KOPT-K1 (cell line): ENCODE results near the gene LRRC36.

Experiments
- H3K27ac ChIP-seq: fragments of 200-600 bp; sonication (generic); 2 replicates; pipeline ENCODE4 v1.5.1; 2016; ENCODE audit warnings: antibody characterized with exemption, mild to moderate bottlenecking, low read depth, low read length; ENCODE audit not compliant: poor library complexity, severe bottlenecking
- H3K36me3 ChIP-seq: fragments of 200-600 bp; sonication (generic); 2 replicates; pipeline ENCODE4 v1.5.1; 2017; ENCODE audit warnings: antibody characterized with exemption, mild to moderate bottlenecking, low read length, moderate library complexity; ENCODE audit not compliant: insufficient read depth
- H3K9me3 ChIP-seq: fragments of 200-600 bp; sonication (generic); 2 replicates; pipeline ENCODE4 v1.5.1; 2017; ENCODE audit warnings: antibody characterized with exemption, low read length, mild to moderate bottlenecking; ENCODE audit not compliant: insufficient read depth, poor library complexity, severe bottlenecking

LRRC36 gene

DNA sequence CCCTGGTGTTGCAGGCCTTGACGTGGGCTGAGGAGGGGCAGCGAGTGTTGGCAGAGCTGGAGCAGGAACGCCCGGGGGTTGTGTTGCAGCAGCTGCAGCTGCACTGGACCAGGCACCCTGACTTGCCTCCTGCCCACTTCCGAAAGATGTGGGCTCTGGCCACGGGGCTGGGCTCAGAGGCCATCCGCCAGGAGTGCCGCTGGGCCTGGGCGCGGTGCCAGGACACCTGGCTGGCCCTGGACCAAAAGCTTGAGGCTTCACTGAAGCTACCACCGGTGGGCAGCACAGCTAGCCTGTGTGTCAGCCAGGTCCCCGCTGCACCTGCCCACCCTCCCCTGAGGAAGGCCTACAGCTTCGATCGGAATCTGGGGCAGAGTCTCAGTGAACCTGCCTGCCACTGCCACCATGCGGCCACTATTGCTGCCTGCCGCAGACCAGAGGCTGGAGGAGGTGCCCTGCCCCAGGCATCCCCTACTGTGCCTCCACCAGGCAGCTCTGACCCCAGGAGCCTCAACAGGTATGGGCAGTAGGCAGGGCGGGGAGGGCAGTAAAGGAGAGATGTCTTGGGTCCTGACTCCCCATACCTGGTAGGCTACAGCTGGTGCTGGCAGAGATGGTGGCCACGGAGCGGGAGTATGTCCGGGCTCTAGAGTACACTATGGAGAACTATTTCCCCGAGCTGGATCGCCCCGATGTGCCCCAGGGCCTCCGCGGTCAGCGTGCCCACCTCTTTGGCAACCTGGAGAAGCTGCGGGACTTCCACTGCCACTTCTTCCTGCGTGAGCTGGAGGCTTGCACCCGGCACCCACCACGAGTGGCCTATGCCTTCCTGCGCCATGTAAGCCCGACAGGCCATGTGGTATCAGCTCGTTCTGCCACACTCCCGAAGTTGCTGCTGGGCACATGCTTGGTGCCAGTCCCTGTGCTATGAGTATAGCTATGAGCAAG lies 41.6 kb upstream of the LRRC36 start:
- H3K36me3 ChIP-seq = peaks cover 87% of the 10 kb centered on the region
- H3K9me3 ChIP-seq = no peaks in the 10 kb centered on the region
- H3K27ac ChIP-seq = no peak overlapping the region

DNA sequence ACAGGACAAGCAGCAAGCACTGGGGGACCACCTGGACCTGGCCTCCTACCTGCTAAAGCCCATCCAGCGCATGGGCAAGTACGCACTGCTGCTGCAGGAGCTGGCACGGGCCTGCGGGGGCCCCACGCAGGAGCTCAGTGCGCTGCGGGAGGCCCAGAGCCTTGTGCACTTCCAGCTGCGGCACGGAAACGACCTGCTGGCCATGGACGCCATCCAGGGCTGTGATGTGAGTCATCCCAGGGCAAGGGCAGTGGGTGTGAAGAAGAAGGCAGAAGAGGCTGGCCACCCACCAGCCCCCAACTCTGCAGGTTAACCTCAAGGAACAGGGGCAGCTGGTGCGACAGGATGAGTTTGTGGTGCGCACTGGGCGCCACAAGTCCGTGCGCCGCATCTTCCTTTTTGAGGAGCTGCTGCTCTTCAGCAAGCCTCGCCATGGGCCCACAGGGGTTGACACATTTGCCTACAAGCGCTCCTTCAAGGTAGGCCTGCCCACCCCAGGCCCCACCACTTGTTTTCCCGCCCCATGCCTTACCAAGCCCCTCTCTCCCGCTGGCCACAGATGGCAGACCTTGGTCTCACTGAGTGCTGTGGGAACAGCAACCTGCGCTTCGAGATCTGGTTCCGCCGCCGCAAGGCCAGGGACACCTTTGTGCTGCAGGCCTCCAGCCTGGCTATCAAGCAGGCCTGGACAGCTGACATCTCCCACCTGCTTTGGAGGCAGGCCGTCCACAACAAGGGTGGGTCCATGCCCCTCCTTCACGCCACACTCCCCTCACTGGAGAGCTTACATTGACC lies 40.0 kb upstream of the LRRC36 start:
- H3K9me3 ChIP-seq = no peaks in the 10 kb centered on the region
- H3K27ac ChIP-seq = no peak overlapping the region
- peaks cover 91% of the 10 kb centered on the region for H3K36me3 ChIP-seq

DNA sequence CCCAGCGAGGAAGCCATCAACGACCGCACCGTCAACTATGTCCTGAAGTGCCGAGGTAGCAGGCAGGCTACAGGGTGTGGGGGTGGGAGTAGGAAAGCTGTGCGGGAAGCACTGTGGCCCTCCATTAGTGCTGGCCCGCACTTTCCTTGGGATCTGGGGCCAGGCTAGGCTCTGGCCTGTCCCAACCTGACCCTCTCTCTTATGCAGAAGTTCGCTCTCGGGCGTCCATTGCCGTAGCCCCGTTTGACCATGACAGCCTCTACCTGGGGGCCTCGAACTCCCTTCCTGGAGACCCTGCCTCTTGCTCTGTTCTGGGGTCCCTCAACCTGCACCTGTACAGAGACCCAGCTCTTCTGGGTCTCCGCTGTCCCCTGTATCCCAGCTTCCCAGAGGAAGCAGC lies 38.7 kb upstream of the LRRC36 start:
- H3K27ac ChIP-seq = no peak overlapping the region
- H3K9me3 ChIP-seq = no peaks in the 10 kb centered on the region
- H3K36me3 ChIP-seq = peaks cover 78% of the 10 kb centered on the region; the same call in 1 of the 2 replicates

DNA sequence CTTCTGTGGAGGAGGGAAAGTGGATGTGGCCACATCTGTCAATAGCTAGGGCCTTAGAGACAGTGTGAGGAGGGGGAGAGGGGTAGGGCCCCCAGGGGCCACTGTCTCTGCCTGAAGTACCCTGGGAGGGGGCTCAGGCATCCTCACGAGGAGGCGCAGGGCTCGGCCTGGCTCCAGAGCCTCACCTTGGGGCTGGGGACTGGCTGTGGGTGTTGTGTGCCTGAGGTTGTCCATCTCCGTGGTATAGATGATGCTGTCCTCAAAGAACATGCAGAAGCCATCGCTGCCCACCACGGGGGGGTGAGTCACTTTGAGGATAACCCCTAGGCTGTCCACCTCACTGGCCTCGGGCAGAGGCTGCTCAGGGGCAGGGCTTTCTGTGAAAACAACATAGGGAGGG lies 35.2 kb upstream of the LRRC36 start:
- Histone ChIP-seq H3K27ac (no peak overlapping the region), H3K36me3 (peaks cover 43% of the 10 kb centered on the region; the same call in 1 of the 2 replicates), H3K9me3 (no peaks in the 10 kb centered on the region)

DNA sequence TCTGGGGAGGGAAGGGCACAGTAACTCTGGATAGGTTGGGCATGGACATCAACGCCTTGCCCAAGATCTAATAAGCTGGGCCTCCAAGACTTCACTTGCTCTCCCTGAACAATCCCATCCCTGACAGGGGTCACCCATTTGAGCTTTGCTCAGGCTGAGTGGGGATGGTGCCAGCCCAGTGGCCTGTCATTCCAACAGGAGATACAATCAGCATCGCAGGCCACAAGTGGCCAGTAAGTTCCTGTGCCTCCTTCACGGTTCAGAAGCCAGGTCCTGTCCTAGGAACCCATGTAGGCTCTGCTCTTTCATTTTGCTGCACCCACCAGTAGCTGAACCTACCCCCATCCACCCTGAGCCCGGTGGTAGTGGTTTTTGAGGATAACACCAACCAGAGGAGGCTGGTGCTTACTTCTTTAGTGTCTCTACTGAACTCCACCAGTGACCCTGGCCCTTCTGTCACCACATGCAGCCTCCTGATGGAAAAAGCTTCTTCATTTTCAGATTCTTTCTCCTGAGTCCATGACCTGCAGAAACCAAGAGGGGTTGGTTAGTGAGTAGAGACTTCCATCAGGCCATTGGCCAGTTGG lies 32.4 kb upstream of the LRRC36 start:
- Histone ChIP-seq H3K27ac (no peak overlapping the region), H3K36me3 (peaks cover 15% of the 10 kb centered on the region; the same call in 1 of the 2 replicates), H3K9me3 (no peaks in the 10 kb centered on the region)

DNA sequence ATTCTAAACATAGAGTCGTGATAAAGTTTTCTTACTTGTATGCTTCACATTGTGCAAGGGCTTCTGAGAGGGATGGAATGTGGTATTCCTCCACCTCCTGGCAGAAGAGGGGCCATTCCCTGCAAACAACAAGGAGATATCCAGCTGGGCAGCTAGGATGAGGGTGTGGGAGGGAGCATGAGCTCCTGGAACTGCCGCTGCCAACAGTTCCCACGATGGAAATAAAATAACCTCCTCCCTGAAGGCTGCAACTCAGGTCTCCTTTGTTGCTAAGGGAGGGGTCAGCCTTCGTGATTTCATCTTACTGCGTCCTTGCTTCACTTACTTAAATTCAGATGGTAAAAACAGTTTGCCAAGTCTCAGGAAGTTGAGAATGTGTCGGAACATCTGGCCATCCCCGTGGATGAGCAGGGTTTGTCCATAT lies 31.7 kb upstream of the LRRC36 start:
- no peak overlapping the region for H3K27ac ChIP-seq

GRCh38 chr16:67296420-67296819 lies 30.2 kb upstream of the LRRC36 start:
- Histone ChIP-seq H3K9me3 (no peaks in the 10 kb centered on the region), H3K27ac (no peak overlapping the region), H3K36me3 (no peaks in the 10 kb centered on the region; the same call in 1 of the 2 replicates)

More for the DNA sequence above, 31.7 kb upstream of the LRRC36 start:
- Histone ChIP-seq H3K36me3 (peaks cover 8% of the 10 kb centered on the region; the same call in 1 of the 2 replicates), H3K9me3 (no peaks in the 10 kb centered on the region)

GRCh38 chr16:67298277-67298676 lies 28.3 kb upstream of the LRRC36 start:
- Histone ChIP-seq H3K9me3 (no peaks in the 10 kb centered on the region), H3K27ac (no peak overlapping the region), H3K36me3 (no peaks in the 10 kb centered on the region; the same call in 1 of the 2 replicates)

GRCh38 chr16:67299269-67299668 lies 27.3 kb upstream of the LRRC36 start:
- no peaks in the 10 kb centered on the region for H3K36me3 ChIP-seq
- no peaks in the 10 kb centered on the region for H3K9me3 ChIP-seq
- H3K27ac ChIP-seq = no peak overlapping the region

- no peaks in the 10 kb centered on the region for H3K36me3 ChIP-seq
- no peak overlapping the region for H3K27ac ChIP-seq
- H3K9me3 ChIP-seq = no peaks in the 10 kb centered on the region
Observed at GRCh38 chr16:67301080-67301782, 25.4 kb upstream of the LRRC36 start.

- Histone ChIP-seq H3K27ac (no peak overlapping the region), H3K36me3 (no peaks in the 10 kb centered on the region), H3K9me3 (no peaks in the 10 kb centered on the region)
Observed at GRCh38 chr16:67302076-67302475, 24.5 kb upstream of the LRRC36 start.

- Histone ChIP-seq H3K27ac (no peak overlapping the region), H3K36me3 (no peaks in the 10 kb centered on the region), H3K9me3 (no peaks in the 10 kb centered on the region)
Observed at GRCh38 chr16:67302970-67303369, 23.6 kb upstream of the LRRC36 start.

DNA sequence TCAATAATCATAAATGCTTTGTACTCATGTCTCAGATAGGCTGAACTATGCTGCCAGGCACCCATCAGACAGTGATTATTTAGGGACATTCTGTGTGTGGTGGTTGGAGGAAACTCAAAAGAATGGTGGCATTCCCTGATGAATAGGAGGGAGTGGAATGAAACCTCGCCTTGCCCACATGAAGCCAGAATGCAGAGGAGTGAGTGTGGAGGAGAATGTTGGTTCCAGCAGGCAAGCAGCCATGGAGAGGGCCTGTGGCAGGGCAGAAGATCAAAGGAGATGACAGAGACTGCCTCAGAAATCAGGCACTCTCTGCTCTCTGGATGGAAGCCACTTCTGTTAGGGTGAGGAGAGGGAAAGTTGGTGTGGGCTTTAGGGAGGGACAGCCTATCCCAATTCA lies 22.6 kb upstream of the LRRC36 start:
- Histone ChIP-seq H3K36me3 (no peaks in the 10 kb centered on the region), H3K27ac (no peak overlapping the region)

GRCh38 chr16:67305216-67306071 lies 21.2 kb upstream of the LRRC36 start:
- Histone ChIP-seq H3K27ac (no peak overlapping the region), H3K9me3 (no peaks in the 10 kb centered on the region), H3K36me3 (no peaks in the 10 kb centered on the region)

More for the DNA sequence above, 22.6 kb upstream of the LRRC36 start:
- no peaks in the 10 kb centered on the region for H3K9me3 ChIP-seq
